ENCODE measurements around the gene CTBP2.

CTBP2 gene

GRCh38 chr10:125120053-125120710 lies 40.2 kb downstream of the CTBP2 start:
- no peak for DNase-seq

DNA sequence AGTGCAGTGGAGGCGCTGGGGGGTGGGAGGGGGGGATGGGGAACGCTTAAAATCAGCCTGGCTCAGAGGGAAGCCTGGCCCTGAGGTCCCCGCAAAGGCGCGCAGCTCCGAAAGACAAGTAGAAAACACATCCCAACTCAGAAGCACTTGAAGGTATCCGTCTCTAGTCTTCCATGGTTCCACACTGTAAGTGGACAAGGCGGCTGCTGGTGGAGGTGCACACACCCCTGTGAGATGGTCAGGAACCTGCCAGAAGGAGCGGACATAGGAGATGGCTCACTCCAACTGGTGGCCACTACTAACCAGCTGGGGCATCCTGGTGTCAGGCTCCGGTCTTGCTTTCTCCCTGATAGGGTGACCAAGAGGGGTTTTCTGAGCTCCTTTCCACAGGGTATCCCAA lies 41.7 kb downstream of the CTBP2 start:
- no peak for DNase-seq

- no peak for DNase-seq
Measured at GRCh38 chr10:125118011-125118611, 42.3 kb downstream of the CTBP2 start.

GRCh38 chr10:125116652-125117310 lies 43.6 kb downstream of the CTBP2 start:
- DNase-seq, result no peak

DNA sequence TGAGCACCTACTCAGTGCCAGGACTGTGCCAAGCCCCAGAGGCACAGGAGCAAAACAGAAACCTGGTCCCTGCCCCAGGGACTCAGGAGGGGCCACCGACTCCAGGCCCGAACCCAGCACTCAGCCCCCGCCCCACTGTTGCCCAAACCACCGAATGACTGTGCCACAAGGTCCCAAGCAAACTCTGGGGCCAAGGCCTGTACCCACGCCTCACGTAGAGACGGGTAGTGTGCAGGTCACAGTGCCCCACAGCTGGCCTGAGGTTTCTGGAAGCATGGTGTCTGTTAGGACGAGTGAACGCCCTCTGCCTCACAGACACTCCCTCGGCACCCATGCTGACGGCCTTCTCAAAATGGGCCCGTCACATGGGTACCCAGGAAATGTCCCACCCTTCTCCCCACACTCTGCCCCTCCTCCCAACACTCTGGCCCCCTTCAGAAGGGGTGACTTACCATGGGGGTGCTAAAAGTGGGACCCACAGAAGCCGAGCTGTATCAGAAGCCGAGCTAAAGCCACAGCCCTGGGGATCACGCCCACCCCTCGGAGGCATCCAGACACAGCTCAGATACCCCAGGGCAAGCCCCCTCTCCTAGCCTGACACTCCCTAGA lies 44.2 kb downstream of the CTBP2 start:
- DNase-seq, result no peak

DNA sequence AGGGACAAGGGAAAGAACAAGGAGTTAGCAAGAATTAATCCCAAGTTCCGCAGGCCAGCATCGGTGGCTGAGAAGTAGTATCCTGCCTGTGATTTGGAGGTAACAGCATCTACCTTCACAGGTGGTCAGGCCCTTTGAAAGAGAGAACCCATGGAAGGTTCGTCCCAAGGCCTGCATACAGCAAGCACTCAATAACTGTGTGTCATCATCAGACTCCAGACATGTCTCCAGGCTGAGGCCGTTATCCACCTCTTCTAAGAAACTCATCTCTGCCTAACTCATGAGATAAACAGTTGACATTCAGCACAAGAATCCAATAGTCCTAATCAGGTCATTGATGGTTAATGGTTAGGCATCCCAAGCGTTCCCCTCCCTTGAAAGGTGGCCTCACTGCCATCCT lies 45.0 kb downstream of the CTBP2 start:
- DNase-seq, result no peak

DNA sequence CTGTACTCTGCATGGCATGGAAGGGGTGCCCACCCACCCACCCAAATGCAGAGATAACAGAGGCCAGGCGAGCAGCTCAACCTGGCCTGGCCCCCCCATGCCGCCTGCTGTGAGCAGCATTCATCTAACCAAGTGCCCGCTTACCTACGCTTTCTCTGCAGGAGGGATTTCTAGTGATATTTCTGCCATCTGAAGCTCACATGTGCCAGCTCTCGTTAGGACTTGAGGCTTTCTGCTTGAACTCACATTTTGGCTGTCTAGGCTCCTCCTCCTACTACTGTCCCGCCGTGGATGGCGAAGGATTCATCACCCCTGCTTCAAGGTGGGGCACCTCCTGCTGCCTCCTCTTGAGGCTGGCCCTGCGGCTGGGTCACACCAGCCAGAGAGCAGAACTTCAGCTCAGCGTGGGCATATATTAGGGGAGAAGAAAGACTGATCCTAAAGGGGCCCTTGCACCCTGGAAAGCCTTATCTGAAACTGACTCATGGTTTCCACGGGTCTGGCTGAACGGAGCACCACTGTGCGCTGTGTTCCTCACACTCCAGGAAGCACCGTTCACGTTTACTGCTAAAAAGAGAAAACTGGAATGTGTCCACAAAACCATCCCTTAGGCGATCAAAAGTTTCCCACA lies 45.5 kb downstream of the CTBP2 start:
- DNase-seq, result no peak

DNA sequence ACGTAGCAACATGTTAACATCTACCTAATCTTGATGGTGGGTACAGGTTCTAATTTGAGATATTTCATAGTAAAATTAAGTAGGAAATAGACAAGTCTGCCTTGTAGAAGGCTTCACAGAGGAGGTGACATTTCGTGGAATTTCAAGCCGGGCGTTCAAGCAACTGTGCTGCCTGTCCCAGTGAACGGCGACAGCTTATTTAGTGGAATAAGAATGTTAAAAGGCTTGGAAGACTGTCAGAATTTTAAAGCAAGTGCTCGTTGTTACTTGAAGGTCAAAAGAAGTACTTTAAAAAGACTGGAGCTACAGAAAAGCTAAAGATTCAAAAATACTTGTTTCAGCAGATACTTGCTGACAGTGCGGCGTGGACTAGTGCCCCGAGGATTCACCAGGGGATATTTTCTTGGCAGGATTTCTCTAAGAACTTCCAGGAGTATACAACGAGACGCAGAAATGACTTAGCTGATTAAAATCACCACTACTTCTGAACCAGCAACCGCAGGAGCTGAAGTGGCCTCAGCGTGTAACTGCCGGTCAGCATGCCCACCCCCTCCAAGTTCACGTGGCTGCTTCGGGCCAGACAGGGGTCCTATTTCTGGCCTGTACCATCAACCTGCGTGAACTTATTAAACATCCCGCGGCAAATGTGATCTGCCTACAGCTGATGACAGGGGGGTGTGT lies 46.5 kb downstream of the CTBP2 start:
- DNase-seq, result no peak

- DNase-seq, result no peak
Measured at GRCh38 chr10:125112697-125113494, 47.5 kb downstream of the CTBP2 start.

GRCh38 chr10:125111118-125111727 lies 49.1 kb downstream of the CTBP2 start:
- DNase-seq, result no peak

GRCh38 chr10:125107965-125108580 lies 52.3 kb downstream of the CTBP2 start:
- no peak for DNase-seq

GRCh38 chr10:125107166-125107949 lies 53.0 kb downstream of the CTBP2 start:
- DNase-seq, result no peak

- no peak for DNase-seq
Measured at GRCh38 chr10:125106586-125106985, 53.8 kb downstream of the CTBP2 start.

DNA sequence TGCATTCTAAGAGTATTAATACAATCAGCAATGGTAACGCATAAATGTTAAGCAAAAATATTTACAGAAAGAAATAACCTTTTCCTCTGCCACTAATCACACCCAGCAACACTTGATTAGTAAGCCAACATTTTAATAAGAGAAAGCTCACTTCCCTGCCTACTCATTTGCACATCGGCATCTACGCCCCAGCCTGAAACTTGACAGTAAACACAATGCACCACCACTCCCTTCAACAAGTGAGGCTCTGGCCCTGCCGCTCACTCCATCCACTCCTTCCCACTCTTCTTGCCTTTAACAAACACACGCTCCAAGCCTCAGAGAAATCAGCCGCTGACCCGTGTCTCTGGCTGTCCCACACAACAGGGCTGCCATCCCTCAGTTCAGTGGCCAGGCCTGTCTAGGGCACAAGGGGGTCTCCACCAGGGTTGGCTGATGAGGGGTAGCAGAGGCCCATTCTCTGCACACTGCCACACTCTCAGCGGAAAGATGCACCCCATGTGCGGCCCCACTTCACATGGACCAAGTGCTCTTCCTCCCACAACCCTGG lies 54.6 kb downstream of the CTBP2 start:
- DNase-seq, result no peak

- no peak for DNase-seq
Measured at GRCh38 chr10:125105155-125105554, 55.2 kb downstream of the CTBP2 start.

DNA sequence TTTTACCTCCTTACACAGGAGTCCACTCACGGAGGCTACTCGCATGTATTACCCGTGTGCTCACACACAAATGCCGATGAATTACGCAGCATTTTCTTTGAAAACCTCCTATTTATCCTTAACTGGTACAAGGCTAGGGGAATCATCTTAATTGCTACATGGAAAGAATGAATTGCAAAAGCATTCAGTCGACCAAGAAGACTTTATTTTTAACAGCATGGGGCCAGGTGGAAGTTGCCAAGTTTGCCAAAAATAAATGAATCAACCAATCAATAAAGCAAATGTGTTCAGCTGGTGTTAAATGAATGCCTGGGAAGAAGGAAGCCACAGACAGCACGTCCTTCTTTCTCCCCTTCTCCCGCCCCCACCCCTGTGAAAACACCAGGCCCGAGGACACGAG lies 55.8 kb downstream of the CTBP2 start:
- DNase-seq, result no peak

- no peak for DNase-seq
Measured at GRCh38 chr10:125103924-125104323, 56.4 kb downstream of the CTBP2 start.

DNA sequence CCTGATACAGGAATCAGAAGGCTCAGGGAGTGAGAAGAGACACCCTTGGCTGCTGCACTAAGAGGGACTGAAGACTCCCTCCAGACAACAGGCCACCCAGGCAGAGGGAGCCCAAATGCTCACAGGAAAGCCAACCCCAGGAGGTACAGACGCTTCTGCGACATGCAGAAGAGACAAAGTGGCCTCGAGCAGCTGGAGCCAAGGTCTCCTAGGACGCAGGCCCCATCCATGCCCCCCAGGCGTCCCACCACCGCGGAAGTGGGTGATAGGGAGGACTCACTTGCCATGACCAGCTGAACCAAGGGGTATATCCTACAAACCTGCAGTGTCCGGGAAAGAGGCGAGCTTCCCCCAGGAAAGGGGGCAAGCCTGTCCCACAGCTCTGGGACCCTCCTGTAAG lies 56.9 kb downstream of the CTBP2 start:
- no peak for DNase-seq

DNA sequence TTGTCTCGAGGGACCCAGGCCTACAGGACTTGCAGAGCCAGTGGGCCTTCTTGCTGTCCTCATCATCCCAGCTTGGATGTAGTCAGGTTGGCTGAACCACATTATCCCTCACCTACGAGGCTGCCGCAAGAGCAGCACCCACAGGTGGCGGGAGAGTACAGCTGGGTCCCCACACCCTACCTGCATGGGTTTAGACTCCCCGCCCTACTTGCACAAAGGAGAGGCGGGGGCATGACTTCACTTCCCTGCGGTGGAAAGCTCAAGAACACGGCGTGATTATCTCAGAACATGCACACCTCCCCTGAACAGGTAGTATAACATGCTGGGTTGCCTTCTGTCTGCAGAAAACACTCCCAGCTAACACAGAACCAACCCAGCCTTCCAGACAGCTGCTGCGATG lies 57.5 kb downstream of the CTBP2 start:
- DNase-seq, result no peak

DNA sequence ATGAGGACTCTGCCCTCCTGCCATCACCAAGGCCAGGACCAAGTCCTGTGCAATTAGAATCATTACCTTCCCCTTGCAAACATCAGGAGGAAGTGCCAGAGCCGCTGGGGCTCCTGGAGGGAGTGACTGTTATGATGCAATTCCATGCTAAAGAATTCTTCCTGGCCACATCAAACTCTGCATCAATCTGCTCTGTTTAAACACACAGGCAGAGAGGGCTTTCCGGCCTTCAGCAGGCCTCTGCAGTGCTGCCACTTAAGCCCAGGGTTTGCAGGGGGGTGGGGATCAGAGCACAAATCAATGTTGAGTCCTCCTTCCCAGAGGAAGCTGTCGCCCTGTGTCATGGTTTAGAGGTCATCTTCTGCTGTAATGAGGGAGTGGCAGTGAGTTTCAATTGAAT lies 58.1 kb downstream of the CTBP2 start:
- no peak for DNase-seq

Measured in NCI-H1417 treated with DMSO at 0.1 percent for 48 hours (cell line).